Effector CD8-positive, alpha-beta T cell (primary cell): ENCODE measurements around the gene VN1R2.
"Not testable (repeated sequence)": the region's sequence is repeated elsewhere in the genome, so short reads cannot be mapped to it uniquely, and the experiment has no call there.

ENCODE experiments used
- DNase-seq: peaks from one replicate; lab custom pipeline; 2025; lab: John Stamatoyannopoulos, UW
- total RNA-seq, 4 experiments: gene quantifications; one replicate each; lab custom pipeline; 2026; lab: John Stamatoyannopoulos, UW

Gene VN1R2, protein sequence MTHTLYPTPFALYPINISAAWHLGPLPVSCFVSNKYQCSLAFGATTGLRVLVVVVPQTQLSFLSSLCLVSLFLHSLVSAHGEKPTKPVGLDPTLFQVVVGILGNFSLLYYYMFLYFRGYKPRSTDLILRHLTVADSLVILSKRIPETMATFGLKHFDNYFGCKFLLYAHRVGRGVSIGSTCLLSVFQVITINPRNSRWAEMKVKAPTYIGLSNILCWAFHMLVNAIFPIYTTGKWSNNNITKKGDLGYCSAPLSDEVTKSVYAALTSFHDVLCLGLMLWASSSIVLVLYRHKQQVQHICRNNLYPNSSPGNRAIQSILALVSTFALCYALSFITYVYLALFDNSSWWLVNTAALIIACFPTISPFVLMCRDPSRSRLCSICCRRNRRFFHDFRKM
- 0 reads per million in 4 experiments for total RNA-seq

DNA sequence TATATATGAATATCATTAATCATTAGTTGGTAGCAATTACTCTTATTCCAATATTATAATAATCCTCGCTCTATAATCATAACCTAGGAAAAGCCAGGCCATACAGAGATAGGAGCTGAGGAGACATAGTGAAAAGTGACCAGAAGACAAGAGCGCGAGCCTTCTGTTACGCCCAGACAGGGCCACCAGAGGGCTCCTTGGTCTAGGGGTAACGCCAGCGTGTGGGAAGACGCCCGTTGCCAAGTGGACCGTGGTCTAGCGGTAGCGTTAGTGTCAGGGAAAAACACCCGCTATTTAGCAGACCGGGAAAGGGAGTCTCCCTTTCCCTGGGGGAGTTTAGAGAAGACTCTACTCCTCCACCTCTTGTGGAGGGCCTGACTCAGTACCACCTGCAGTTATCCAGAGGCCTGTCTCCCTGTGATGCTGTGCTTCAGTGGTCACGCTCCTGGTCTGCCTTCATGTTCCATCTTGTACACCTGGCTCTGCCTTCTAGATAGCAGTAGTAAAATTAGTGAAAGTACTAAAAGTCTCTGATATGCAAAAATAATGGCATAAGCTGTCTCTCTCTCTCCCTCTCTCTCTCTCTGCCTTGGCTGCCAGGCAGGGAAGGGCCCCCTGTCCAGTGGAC, at the start of gene VN1R2:
TSS of gene VN1R2 (plus strand) at position 578 of the 628 bp plus-strand sequence. CDS start 84 bp downstream, outside the sequence.
- DNase-seq = not testable (repeated sequence)

DNA sequence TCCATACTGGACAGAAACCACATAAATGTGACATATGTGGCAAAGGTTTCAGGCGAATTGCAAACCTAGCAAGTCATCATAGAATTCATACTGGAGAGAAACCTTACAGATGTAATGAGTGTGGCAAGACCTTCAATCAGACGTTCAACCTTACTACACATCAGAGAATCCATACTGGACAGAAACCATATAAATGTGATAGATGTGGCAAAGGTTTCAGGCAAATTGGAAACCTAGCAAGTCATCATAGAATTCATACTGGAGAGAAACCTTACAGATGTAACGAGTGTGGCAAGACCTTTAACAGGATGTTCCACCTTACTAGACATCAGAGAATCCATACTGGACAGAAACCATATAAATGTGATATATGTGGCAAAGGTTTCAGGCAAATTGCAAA, 46.5 kb upstream of the VN1R2 start:
- DNase-seq = not testable (repeated sequence)

DNA sequence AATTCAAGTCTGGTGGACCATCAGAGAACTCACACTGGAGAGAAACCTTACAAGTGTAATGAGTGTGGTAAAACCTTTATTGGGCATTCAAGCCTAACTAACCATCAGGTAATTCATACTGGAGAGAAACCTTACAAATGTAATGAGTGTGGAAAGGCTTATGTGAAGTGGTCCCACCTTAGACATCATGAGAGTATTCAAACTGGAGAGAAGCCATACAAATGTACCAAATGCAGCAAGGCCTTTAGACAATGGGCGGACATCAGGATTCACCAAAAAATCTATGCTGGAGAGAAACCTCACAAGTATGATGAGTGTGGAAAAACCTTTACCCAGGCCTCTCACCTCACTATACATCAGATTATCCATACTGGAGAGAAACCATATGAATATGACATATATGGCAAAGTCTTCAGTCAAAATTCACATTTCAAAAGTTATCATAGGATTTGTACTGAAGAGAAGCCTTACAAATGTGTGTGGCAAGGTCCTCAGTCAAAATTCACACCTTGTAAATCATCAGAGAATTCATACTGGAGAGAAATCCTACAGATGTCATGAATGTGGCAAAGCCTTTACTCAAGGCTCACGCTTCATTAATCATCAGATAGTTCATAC, 45.3 kb upstream of the VN1R2 start:
- no peak for DNase-seq

DNA sequence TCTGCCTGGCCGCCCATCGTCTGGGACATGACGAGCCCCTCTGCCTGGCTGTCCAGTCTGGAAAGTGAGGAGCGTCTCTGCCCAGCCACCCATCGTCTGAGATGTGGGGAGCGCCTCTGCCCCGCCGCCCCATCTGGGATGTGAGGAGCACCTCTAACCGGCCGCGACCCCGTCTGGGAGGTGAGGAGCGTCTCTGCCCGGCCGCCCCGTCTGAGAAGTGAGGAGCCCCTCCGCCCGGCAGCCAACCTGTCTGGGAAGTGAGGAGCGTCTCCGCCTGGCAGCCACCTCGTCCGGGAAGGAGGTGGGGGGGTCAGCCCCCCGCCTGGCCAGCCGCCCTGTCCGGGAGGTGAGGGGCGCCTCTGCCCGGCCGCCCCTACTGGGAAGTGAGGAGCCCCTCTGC, 35.4 kb upstream of the VN1R2 start:
- DNase-seq = not testable (repeated sequence)

DNA sequence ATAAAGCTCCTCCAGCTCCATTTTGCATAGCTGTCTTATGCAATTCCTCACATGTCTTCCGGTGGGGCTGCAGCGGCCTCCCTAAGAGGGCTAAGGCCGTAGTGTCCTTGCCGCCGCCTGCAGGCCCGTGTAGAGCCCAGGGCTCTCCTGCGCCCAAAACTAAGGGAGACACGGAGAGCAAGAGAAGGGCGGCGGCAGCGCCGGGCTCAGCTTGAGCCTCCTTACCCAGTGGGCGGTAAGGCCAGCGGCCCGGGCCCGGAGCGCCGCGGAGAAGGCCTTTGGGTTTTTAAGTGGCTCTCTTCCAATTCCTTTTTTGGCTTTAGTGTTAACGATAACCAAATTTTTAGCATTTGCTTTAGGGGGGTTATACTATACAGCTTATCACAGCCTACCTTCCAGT, 33.5 kb upstream of the VN1R2 start:
- no peak for DNase-seq

DNA sequence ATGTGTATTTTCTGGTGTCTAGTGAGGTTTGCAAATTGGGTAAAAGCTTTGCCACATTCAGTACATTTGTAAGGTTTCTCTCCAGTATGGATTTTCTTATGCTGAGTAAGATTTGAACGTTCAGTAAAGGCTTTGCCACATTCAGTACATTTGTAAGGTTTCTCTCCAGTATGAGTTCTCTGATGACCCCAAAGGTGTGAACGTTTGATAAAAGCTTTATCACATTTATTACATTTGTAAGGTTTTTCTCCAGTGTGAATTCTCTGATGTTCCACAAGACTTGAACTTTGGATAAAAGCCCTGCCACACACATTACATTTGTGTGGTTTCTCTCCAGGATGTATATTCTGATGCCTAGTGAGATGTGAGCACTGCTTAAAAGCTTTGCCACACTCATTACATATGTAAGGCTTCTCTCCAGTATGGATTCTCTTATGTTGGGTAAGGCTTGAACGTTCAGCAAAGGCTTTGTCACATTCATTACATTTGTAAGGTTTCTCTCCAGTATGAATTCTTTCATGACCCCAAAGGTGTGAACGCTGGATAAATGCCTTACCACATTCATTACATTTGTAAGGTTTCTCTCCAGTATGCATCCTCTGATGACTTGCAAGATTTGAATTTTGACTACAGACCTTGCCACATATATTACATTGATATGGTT, 20.8 kb upstream of the VN1R2 start:
- no peak for DNase-seq

DNA sequence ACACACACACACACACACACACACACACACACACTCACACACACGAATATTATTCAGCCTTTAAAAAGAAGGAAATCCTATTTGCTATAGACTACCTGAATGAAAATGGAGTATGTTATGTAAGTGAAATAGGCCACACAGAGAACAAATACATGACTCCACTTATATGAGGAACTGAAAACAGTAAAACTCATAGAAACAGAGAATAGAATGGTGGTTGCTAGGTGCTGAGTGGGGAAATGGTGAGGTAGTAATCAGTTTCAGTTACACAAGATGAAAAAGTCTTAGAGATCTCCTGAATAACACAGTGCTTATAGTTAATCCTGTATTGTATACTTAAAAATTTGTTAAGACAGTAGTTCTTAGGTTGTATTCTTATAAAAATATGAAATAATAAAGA, 11.6 kb upstream of the VN1R2 start:
- no peak for DNase-seq

DNA sequence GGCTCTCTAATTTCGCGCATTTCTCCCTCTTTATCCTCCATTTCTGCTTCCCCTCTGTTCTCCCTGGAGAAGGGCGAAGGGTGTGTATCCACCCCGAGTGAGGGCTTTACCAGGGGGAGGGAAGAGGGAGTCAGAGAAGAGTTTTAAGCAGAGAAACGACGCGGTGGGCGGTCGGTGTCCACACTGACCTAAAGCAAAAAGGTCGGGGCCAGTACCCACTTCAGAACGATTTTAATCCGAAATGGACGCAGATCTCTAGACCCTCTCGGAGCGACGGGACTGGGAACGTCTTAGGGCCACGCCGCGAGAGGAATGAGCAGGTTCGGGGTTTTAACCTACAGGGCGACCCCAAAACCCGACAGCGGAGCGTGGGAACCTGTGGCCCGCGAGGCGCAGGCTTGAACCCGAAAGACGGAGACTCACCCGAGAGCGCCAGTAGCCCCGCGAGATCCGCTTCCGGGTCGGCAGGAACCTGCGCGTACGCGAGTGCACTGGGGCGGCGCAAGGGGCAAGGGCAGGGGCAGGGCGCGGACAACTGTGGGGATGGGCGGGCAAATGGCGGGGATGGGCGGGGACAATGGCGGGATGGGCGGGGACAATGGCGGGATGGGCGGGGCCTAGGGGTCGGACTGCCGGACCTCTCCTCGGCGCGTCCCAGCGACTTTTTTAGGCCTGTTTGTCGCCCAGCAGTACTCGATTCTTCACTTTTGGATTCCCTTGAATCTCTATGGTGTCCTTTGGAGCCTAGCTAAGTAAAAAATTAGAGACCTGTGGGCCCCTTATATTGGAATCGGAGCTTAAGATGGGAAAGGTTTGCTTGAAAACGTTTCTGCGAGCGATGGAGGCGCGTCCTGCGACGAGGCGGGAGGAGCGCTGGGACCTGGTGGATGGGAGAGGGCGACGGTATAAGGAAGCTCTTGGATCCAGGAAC, 3.4 kb upstream of the VN1R2 start, which contains the start of gene ZNF677:
TSS of gene ZNF677 (minus strand) at position 463 of the 931 bp plus-strand sequence. CDS start 3,323 bp downstream, outside the sequence.
- peak; percentile 72 for DNase-seq

DNA sequence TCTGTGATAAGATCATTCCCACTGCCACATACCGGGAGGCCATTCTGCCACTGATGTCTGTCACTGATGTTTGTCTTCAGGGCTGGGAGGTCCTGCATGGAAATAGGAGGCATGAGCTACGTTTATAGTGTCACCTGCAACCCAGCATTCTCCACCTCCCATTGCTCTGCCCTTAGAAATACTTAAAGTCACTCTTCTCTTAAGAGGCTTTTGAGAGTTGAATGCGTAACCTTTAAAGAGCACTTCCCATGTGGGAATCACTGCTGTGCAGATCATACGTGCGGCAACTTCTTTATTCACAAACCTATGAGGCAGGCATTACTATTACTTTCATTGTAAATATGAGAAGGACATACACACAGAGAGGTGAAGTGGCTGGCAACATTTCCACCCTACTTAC, 9.5 kb downstream of the VN1R2 start, which contains the start of gene VN1R4:
TSS of gene VN1R4 (minus strand) at position 101 of the 400 bp plus-strand sequence. CDS start at position 43, 58 bp downstream.
- not testable (repeated sequence) for DNase-seq

DNA sequence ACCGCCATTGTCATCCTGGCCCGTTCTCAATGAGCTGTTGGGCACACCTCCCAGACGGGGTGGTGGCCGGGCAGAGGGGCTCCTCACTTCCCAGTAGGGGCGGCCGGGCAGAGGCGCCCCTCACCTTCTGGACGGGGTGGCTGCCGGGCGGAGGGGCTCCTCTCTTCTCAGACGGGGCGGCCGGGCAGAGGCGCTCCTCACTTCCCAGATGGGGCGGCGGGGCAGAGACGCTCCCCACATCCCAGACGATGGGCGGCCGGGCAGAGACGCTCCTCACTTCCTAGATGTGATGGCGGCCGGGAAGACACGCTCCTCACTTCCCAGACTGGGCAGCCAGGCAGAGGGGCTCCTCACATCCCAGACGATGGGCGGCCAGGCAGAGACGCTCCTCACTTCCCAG, 11.8 kb downstream of the VN1R2 start:
- not testable (repeated sequence) for DNase-seq

DNA sequence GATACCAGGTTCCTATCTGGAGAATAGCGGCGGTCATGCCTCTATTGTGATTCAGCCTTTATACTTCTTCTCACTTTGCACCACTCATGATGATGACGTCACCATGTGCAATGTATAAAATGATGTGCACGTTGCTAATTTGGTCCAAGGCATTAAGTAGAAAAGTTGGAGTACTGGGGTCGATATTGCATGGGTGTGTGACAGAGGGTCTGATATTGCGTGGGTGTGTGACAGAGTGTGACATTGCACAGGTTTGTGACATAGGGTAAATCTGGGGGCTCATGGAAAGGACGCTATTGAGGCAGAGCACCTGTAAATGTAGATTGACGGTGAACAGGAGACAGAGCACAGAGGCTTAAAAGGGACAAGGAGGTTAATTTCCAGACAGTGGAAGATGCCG, 14.0 kb downstream of the VN1R2 start:
- DNase-seq = no peak

DNA sequence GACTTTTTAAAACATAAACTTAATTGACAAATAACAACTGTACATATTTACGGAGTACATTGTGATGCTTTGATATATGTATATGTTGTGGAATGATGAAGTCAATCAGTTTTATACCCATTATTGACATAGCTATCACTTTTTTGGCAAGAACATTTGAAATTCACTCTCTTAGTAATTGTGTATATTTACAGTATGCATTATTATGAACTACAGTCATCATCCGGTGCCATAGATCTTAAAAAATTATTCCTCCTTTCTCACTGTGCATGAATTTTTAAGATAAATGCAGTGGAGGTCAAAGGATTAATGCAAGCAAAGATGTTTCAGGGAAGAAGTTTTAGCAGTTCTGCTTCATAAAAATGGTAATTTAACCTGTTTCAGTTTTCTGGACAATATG, 17.4 kb downstream of the VN1R2 start:
- no peak for DNase-seq

DNA sequence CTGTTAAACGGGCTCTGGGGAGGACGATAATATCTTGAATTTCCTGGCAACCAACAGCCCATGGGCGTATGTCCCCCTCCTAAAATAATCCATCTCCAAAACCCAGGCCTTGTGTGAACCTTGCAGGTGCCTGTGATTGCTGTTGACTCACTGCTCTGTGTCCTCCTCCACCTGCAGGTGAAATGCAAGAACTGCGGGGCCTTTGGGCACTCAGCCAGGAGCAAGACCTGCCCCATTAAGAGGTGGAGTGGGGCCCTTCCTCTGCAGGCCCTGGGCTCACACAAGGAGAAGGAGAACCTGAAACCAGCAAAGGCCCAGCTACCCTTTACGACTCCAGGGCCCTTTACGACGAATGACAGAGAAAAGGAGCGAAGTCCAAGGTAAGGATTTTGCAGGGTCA, 23.9 kb downstream of the VN1R2 start:
- DNase-seq = peak; percentile 0

DNA sequence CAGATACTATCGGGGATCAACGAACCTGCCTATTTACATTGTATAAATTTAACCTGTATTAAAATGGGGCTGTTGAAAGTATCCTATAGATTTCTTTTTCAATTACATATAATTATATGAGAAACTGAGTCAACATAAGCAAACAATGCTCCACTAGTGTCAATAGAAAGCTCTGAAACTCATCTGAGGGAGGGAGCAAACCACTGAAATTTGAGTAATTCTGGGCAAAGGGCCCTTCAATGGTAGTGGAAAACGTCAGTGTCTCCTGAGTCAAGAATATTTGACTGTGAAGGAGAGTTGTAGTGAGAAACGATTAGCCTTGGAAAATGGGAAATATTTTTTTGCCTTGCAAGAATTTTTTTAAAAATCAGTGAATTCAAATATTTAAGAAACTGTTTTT, 27.0 kb downstream of the VN1R2 start:
- DNase-seq = no peak

DNA sequence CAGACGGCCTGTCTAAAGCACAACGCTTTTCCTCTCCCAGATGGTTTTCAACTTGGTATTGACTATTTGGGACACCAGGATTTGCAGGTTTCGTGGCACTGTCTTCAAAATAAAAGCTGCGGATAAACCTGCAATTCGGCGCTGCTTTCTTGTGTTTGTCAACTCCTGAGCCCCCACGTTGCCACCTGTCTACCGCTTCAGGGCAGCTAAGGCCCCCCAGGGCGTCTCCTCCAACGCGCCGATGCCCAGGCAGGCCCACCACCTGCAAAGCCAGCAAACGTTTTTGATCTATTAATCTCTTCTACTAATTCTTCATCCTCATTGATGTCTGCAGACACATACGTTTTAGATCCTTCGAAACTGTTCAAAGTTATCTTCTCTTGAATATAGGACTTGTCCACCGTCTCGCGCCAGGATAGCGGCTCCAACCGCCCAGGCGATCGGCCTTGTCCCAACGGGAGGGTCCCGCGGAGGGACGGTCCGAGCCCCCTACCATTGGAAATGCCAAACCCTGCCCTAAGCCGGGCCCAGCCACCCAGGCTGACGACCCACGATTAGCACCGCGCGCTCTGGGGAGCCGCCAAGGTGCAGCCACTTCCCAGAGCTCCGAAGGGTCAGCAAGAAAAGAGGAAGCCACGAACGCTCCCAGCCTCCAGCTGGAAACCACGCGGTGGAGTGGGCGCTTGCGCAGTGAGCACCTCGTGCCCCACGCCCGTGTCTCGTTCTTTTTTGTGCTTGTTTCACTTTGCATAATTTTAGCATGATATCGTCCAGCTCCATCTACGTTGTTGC, 32.9 kb downstream of the VN1R2 start:
- DNase-seq = no peak

DNA sequence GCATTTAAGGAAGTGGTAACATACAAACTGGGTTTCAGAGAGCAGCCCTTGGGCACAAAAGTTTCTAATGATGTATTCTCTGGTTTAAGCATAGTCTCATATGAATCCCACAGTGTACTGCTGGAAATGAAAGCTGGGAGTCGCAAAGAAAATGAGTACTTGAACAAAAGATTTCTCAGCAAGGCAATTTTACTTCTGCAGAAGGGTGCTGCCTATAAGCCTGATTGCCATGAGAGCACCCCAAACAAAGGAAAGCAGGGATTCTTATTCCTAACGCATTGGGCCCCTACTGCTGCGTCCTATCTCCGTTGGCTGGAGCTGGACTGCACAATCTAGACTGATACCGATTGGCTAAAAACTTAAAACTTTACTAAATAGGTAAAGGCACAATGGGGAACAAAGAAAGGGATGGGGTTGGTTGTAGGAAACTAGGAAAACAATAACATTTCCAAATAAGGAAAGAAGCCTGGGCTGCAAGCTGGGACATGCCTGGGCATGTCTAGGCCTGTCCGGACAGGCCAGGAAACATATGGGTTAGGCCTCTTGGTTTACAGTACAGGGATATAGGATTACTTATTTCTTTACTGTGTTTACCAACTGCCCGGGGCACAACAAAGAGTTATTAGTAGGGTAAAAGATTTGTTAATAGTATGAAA, 36.8 kb downstream of the VN1R2 start:
- DNase-seq = no peak

DNA sequence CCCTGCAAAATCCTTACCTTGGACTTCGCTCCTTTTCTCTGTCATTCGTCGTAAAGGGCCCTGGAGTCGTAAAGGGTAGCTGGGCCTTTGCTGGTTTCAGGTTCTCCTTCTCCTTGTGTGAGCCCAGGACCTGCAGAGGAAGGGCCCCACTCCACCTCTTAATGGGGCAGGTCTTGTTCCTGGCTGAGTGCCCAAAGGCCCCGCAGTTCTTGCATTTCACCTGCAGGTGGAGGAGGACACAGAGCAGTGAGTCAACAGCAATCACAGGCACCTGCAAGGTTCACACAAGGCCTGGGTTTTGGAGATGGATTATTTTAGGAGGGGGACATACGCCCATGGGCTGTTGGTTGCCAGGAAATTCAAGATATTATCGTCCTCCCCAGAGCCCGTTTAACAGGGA, 43.2 kb downstream of the VN1R2 start:
- not testable (repeated sequence) for DNase-seq

DNA sequence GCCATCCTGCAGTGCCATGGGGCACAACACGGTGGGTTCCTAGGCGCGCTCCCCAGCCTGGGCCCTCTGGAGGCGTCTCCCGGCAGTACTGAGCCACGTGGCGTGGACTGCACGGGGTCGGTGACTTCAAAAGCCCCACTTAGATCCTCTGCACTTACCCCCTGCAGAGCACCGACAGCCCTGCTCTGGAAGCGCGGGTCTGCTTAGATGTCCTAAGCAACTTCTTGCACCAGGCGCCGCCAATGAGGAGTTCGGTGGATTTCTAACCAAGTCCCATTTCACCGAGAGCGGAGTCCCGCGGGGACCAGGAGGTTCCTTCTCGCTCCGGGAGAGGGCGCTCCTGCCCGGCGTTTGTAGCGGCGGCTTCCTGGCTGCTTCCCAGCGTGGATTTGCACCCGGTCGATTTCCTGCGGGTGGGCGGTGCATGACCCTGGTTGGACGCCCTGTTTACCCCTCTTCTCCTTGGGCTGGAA, 50.3 kb downstream of the VN1R2 start:
- DNase-seq = peak; percentile 6
